SIG-M5 treated with dmso at 0.1 percent for 504 hours (cell line): ENCODE results near the gene NAV3.

Experiments
- DNase-seq: peaks from one replicate; lab custom pipeline; 2025; ENCODE audit not compliant: unreplicated experiment; lab: John Stamatoyannopoulos, UW

NAV3 gene, protein sequence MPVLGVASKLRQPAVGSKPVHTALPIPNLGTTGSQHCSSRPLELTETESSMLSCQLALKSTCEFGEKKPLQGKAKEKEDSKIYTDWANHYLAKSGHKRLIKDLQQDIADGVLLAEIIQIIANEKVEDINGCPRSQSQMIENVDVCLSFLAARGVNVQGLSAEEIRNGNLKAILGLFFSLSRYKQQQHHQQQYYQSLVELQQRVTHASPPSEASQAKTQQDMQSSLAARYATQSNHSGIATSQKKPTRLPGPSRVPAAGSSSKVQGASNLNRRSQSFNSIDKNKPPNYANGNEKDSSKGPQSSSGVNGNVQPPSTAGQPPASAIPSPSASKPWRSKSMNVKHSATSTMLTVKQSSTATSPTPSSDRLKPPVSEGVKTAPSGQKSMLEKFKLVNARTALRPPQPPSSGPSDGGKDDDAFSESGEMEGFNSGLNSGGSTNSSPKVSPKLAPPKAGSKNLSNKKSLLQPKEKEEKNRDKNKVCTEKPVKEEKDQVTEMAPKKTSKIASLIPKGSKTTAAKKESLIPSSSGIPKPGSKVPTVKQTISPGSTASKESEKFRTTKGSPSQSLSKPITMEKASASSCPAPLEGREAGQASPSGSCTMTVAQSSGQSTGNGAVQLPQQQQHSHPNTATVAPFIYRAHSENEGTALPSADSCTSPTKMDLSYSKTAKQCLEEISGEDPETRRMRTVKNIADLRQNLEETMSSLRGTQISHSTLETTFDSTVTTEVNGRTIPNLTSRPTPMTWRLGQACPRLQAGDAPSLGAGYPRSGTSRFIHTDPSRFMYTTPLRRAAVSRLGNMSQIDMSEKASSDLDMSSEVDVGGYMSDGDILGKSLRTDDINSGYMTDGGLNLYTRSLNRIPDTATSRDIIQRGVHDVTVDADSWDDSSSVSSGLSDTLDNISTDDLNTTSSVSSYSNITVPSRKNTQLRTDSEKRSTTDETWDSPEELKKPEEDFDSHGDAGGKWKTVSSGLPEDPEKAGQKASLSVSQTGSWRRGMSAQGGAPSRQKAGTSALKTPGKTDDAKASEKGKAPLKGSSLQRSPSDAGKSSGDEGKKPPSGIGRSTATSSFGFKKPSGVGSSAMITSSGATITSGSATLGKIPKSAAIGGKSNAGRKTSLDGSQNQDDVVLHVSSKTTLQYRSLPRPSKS (N-terminal part only)

DNA sequence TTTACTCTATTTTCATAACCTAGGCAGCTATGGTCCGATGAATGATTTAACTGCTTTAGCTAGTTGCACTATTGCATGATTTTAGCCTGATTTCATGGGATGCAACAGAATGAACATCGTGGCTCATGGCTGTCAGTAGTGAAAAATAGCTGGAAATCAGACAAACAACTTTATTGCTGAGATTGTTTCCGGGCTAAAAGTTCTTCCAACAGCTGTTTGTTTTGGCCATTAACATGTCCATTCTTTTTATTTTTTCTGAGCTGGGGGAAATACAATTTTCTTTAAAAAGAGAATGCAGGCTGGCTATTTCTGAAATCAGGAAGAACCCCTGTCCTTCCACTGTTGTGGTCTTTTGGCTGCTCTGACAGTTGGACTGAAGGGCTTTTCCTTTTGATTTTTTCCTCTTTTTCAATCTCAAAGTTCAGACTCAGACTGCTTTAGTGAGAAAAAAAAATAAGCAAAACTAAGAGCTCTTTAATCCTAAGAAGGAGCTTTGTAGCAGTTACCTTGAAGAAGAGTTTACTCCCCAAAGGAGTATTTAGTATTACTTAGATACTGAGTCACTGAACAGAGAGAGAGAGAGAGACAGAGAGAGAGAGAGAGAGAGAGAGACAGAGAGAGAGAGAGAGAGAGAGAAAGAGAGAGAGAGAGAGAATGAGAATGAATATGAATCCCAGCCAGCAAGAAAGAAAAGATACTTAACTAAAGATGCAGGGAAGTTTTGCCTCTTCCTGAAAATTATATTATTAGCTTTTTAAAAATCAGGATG is at the start of gene NAV3:
Gene NAV3, plus strand, starts transcription at position 312 of the 769 bp plus-strand sequence. CDS start 568 bp downstream, outside the sequence.
- no peak for DNase-seq

DNA sequence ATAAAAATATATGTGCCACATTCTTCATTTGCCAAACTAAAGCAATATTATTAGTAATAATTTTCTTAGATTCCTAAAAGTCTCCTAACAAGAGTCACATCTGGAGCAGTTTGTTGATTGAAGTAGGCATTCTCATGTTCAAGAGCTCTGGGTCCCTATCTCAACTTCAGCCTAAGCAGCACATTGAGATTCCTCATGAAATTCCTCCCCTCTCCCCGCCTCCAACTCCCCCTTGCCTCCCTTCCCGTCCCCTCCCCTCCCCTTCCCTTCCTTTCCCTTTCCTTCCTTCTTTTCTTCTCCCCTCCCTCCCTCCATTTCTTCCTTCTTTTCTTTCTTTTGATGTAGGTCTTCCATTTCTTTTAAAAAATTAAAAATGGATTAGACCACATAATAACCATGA is 48.7 kb upstream of the NAV3 start:
- DNase-seq, result no peak

DNA sequence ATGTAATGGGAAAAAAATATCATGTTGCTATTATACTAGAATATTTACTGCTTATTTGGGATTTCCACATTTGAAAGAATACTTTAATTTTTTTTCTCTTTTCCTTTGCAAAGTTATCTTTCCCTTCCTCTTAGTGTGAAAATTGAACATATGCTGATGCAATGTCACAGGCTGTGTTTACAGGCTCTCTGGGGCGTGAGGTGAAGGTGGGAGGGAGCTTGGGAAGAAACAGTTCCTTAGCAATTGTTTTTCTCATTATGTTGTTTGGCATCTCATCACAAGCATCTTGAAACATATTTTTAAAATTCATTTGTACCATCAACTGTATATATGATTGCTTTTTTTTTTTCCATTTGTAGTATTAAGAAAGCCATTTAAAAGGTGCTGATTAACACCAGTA is 47.9 kb upstream of the NAV3 start:
- DNase-seq, result no peak

DNA sequence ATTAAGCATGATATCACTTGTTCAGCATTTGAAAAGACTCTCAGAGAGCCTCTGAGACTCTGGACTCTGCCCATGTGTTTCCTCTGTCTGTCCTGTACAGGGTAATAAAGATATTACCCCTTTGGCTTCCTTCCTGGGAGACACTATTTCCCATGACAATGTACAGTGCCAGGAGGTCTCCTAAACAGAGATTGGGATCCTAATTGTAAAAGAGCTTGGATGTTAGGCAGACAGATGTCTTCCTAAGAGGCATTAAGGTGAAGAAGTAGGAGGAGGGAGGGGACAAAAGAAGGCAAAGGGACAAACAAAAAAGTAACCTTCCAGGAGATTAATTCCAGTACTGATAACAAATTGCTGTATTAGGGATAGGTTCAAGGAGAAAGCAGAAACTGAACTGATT is 45.5 kb upstream of the NAV3 start:
- DNase-seq, result no peak

DNA sequence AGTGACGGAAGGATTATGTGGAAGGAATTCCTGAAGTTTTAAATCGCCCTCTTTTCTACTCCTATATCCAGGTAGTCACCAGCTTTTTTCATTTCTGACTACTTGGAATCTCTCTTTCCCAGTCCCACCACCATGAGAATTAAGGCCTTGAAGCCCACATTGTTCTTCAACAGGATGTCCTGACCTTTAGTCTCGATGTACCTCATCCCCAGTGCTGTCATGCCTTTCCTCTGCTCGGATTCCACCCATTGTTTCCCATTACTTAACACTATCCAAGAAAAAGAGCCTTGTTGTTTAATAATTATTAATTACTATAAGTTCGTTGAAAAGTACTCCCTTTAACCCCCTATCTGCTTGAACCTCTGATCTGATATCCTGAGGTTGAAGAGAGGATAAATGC is 44.0 kb upstream of the NAV3 start:
- DNase-seq, result no peak

DNA sequence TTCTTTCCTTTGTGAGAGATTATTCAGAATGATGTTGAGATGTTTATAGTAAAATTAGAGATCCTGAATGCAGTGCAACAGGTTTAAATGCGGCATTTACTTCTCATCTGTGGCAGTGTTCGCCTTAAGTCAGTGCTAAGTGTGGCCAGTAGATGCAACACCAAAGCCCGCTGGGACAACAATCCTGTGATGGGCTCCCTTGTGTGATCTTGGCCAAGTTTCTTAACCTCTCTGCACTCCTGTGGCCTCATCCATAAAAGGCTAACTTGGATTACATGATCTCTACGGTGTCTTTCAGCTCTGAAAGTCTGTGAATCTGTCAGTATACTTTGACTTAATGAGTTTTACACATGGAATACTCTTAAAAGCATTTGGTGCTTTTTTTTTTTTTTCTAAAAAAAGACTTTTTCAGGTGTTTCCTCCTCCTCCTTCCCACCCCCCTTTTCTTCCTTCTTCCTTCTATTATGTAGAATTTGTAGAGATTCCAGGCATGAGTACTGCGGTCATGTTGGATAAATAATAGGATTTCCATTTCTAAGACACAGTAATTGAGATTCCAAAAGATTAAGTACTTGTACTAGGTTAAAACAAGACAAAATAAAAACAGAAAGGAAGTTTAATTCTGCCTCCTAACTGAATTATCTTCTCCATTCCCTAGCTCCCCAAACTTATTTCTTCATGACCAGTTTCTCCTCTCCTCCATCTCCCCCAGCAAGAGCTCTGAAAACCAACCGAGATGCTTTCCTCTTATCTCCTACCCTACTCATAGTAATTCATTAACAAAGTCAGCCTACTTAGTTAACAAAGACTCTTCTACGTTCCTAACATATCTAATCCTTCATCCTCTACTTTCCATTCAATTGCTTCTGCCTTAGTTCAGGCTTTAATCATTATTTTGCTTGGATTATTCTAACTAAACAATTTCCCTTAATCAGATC is 42.2 kb upstream of the NAV3 start:
- no peak for DNase-seq

DNA sequence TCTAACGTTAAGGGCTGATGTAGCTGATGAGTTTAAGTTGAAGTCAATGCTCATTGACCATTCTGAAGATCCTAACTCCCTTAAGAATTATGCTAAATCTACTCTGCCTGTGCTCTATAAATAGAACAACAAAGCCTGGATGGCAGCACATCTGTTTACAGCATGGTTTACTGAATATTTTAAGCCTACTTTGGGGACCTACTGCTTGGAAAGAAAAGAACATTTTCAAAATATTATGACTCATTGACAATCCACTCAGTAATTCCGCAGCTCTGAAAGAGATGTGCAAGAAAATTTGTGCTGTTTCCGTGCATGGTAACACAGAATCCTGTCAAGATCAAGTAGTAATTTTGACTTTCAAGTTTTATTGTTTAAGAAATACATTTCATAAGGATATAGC is 35.0 kb upstream of the NAV3 start:
- no peak for DNase-seq

DNA sequence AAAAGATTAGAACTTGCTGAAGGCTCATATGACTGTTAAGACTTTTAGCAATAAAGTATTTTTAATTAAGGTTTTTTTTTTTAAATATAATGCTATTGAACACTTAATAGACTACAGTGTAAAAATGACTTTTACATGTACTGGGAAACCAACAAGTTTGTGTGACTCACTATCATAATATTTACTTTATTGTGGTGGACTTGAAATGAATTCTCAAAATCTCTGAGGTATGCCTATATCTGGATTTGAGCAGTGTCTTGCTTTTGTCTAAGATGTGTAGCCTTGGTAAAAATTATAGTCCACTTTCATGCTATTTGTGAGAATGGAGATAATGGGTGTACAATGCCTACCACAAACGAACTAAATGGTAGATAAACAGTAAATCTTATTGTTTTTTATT is 33.9 kb upstream of the NAV3 start:
- DNase-seq, result no peak

DNA sequence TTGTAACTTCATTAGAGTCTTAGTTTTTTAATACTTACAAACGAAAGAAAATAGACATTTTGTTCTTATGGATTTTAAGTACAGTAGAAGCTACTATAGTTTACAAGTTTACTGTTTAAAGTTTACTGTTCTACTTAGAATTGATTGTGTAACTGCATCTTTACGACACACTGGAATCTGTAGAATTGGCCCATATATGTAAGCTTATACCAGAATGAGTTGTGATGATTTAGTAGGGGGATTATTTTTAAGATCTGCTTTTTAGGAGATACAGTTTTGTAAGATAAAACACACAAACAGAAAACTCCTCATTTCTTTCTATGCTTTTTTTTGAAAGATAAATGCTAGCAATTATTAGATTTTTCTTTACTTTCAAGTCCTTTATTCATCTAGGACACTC is 30.2 kb upstream of the NAV3 start:
- no peak for DNase-seq

DNA sequence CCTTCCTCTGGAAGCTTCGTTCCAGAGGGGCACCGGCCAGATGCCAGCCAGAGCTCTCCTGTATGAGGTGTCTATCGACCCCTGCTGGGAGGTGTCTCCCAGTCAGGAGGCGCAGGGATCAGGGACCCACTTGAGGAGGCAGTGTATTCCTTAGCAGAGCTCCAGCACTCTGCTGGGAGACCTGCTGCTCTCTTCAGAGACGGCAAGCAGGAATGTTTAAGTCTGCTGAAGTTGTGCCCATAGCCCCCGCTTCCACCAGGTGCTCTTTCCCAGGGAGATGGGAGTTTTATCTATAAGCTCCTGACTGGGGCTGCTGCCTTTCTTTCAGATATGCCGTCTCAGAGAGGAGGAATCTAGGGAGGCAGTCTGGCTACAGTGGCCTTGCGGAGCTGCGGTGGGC is 22.2 kb upstream of the NAV3 start:
- no peak for DNase-seq

DNA sequence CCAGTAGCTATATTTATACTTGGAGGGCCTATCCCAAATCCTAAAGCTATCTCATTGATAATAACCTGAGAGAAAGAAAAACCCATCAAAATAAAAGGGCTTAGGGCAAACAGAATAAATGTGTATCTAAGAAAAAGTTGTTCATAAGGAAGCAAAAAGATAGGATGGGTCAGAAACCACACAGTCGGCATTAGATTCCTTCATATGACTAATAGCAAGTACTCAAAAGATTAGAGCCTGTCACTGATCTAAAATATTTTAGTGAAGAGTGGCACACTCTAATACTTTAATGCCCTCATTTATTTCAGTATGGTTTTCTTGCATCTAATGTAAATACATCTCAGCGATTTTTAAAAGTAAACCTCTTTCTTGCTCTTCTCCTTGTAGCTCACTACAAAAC is 17.1 kb upstream of the NAV3 start:
- DNase-seq, result no peak

DNA sequence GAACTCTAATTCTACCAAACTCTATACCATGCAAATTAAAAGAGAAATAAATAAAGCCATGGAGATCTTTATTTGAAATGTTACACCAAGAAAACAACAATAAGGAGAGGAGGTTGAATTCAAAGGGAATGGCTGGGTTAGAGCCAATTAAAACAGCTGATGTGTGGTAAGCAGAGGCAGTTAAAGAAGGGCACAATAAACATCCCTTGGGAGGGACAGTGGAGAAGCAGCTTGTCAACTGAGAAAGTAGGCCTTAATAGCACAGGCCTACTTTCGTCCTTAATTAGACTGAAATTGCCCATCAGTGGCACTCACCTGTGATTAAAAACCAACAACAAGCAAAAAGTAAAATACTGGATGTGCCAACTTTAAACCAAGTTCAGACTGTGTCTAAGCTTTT is 16.3 kb upstream of the NAV3 start:
- no peak for DNase-seq

DNA sequence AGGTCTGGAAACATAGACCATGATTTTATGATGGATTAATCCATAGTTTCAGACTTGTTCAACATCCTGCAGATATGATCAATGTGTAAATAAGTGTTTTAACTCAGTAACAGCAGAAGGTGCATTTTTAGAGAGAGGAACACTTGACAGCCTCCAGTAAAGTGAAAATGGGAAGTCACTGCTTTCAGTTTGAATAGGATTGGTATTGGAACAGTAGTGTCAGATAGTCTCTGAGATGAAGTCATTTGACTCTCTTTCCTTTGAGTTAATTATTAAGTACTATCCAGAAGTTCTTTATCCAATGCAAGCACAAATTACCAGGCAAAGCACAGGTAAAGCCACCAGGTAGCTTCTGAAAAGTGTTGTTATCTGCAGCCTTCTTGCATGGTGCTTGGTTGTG is 14.5 kb upstream of the NAV3 start:
- peak; percentile 14 for DNase-seq

DNA sequence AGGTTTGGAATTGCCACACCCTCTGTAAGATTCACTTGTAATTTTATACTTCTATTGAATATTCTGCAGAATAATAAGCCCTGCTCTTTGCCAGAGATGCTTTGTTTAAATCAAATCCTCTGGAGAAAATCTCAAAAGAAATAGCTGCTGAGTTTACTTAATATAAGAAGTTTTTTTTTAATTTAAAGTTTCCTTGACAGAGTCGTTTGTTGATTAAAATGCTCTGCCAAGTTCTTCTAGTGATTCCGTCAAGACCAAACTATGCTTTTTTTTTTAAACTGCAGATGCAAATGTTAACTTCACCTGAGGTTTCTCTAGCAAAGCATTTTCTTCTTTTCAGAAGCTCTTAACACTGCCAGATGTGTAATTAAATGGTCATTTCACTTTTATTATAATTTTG is 13.4 kb upstream of the NAV3 start:
- DNase-seq, result no peak

DNA sequence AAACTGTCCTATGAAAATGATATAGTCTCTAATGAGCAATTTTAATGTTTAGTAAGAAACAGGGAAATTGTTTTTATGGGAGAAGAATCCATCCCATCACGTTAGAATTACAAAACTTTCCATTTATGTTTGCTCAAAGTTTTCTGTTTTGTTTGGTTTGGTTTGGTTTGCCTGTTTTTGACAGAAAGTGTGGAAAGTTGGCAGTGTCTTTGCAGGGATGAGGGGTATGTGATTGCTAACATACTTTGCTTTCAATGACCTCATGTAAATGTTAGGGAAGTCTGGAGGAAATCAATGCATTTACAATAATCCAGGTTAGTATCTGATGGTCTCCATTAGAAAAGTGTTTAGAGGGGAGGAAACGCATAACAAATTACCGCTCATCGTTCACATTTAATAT is 12.3 kb upstream of the NAV3 start:
- DNase-seq, result no peak

DNA sequence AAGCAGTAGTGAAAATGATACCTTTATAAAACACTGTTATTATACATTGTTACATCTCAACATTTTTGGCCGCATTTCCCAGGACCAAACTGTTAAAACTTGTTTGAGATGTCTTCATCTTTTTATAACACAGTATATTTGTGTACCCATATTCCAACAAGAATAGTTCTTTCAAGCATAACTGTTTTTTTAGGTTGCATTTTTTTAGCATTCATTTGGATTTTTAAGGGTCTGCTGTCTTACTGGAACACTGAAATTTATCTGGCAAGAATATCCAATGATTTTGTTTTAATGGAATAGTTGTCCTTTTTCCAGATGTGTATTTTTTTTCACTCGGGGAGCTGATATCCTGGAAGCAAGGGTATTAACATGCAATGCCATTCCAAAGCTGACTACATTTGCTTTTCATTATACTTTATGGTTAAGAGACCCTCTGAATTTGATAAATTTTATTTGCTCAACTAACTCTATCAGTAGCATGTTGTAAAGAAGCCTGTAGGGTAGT is 8.9 kb upstream of the NAV3 start:
- no peak for DNase-seq

DNA sequence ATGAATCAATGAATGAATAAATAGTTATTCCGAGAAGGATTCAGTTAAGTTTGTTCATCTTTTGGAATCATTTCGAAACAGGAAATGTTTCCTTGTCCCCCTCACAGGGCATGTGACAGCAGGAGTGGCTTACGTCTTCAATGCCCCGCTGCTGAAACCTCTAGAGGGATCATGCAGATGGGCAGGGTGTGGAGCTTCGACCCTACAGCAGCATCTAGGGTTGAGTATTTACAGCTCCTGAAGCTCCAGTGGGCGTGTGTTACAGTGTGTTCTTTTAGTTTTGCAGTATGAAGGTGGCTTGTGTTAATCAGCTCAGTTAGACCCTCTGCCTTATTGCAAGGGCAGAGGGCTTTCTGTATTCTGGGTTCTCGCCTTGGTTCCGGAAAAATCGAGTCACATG is 2.6 kb downstream of the NAV3 start:
- no peak for DNase-seq

DNA sequence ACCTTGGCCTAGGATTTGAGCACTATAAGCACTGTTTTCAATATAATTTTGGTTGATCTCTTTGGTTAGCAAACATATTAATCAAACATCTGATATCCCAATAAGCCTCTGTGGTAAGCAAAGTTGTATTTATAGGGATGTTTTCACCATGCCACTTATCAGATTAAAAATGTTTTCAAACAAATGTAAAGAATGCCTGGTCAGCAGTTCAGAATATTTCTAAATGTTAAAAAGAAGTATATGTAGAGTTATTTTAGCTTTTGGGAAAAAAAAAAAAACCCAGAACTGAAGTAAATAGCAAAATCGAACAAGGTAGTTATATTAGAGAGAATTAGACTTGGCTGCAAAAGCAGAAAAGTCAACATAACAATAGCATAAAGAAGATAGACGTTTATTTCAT is 3.9 kb downstream of the NAV3 start:
- no peak for DNase-seq

DNA sequence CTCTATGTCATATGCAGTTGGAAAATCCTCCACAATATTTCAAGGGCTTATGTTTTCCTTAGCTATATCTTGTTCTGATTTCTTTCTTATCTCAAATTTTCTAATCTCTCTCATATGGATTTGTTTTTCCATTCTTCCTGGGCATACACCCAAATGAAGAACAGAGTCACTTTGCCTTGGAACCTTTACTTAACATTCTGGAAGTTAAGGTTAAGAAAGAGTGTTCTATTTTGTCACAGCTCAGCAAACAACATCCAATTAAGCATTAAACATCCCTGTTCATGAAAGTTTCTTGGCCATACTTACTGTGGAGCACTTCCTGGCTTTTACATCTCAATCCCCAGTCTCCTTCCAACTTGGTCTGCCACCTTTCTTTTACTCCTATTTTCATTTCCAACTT is 5.3 kb downstream of the NAV3 start:
- no peak for DNase-seq

DNA sequence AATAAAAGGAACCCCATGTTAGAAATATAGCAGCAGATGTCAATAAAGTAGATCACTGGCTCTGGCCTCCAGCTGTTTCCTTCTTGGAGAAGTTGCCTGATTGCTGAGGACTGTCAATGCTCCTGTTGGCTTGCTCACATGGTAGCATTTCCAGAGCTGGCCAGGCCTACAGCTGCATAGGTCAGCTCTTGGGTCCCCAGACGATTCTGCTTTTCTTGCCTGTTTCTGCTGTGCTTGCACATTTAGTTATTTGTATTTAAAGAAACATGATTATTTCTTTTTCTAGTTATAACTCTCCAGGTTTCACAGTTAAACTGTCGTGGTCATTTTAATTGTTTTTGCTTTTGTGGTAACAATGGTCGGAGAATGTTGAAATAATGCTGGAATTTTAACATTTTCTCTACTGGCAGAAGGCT is 7.2 kb downstream of the NAV3 start:
- DNase-seq, result no peak
